ENCODE data around the gene KTN1.

GRCh38 chr14:55715889-55716288, 135.9 kb downstream of the KTN1 start:
- TF ChIP-seq EP300 (IDR thresholded peaks at IDR 0.05), result peak; percentile 60 to 76
- TF ChIP-seq CTCF (IDR thresholded peaks at IDR 0.05), result no peak
- peak in 1 of 2 donors; percentile 10 for TF ChIP-seq POLR2A (IDR thresholded peaks at IDR 0.05)

All from tibial nerve (tissue), 4 donors.